ENCODE results near the gene UGT2B10.
"Not testable (repeated sequence)": the region's sequence is repeated elsewhere in the genome, so short reads cannot be mapped to it uniquely, and the experiment has no call there.

UGT2B10 gene

GRCh38 chr4:68815617-68816409 is at the start of gene UGT2B10:
TSS of gene UGT2B10 (plus strand) at chr4:68815994. CDS start at chr4:68816020, 26 bp downstream.
- not testable (repeated sequence) for DNase-seq (ENCODE audit: low read depth in 2 of 2)

- not testable (repeated sequence) for DNase-seq (ENCODE audit: low read depth in 2 of 2)
These were observed 44.0 kb upstream of the UGT2B10 start for GRCh38 chr4:68771836-68772235.

GRCh38 chr4:68773699-68774098 is 42.1 kb upstream of the UGT2B10 start:
- no peak for DNase-seq (ENCODE audit: low read depth in 2 of 2)

- DNase-seq (ENCODE audit: low read depth in 2 of 2) = no peak
These were observed 35.6 kb upstream of the UGT2B10 start for GRCh38 chr4:68780232-68780631.

GRCh38 chr4:68797048-68797447 is 18.7 kb upstream of the UGT2B10 start:
- DNase-seq (ENCODE audit: low read depth in 2 of 2) = no peak

- no peak for DNase-seq (ENCODE audit: low read depth in 2 of 2)
These were observed 18.2 kb upstream of the UGT2B10 start for GRCh38 chr4:68797618-68798017.

DNA sequence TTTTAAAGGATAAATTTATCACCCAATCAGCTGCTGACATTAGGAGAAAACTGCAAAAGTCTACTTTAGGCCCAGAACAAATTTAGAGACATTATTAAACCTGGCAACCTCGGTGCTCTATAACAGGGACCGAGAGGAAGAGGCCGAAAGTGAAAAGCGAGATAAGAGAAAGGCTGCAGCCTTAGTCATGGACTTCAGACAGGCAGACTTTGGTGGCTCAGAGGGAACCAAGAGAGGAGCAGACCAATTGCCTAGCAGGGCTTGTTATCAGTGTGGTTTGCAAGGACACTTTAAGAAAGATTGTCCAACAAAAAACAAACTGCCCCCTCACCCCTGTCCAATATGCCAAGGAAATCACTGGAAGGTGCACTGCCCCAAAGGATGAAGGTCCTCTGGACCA is 12.8 kb upstream of the UGT2B10 start:
- DNase-seq (ENCODE audit: low read depth in 2 of 2) = no peak

DNA sequence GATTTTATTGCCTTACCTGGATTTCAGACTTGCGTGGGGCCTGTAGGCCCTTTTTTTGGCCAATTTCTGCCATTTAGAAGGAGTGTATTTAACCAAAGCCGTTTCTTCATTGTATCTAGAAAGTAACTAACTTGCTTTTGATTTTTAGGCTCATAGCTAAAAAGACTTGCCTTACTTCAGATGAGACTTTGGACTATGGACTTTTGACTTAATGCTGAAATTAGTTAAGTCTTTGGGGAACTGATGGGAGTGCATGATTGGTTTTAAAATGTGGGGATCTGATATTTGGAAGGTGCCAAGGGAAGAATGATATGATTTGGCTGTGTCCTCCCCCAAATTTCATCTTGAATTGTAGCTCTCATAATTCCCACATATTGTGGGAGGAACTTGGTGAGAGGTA is 7.7 kb upstream of the UGT2B10 start:
- no peak for DNase-seq (ENCODE audit: low read depth in 2 of 2)

- no peak for DNase-seq (ENCODE audit: low read depth in 2 of 2)
These were observed 4.9 kb upstream of the UGT2B10 start for GRCh38 chr4:68810919-68811318.

DNA sequence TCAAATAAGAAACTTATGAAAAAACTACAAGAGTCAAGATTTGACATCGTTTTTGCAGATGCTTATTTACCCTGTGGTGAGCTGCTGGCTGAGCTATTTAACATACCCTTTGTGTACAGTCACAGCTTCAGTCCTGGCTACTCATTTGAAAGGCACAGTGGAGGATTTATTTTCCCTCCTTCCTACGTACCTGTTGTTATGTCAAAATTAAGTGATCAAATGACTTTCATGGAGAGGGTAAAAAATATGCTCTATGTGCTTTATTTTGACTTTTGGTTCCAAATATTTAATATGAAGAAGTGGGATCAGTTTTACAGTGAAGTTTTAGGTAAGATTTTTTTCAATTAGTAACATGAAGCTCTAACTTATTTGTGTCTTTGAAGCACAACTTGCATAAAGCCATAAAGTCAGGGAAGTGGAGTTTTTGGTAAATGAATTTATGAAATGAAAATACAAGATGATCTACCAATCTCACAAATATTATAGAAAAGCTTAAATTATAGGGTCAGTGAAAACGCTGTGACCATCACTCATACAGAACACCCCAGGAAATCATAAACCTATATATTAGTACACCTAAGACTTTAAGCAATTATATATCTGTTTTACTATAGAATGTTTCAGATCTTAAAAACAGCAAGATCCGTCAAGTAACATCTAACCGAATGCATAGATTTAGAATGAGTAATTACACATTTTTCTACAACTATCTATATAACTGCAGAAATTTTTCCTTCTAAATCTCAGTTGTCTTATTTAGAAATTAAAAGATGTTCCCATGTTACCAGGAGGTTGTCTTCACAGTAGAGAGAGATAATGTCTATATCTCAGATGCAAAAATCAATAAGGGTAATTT is 844 bp downstream of the UGT2B10 start:
- DNase-seq (ENCODE audit: low read depth in 2 of 2) = not testable (repeated sequence)

- DNase-seq (ENCODE audit: low read depth in 2 of 2) = no peak
These were observed 1.6 kb downstream of the UGT2B10 start for GRCh38 chr4:68817386-68817785.

GRCh38 chr4:68818030-68818462 is 2.3 kb downstream of the UGT2B10 start:
- not testable (repeated sequence) for DNase-seq (ENCODE audit: low read depth in 2 of 2)

GRCh38 chr4:68831642-68832041 is 15.8 kb downstream of the UGT2B10 start:
- DNase-seq (ENCODE audit: low read depth in 2 of 2) = no peak

- DNase-seq (ENCODE audit: low read depth in 2 of 2) = no peak
These were observed 34.5 kb downstream of the UGT2B10 start for GRCh38 chr4:68850293-68850692.

GRCh38 chr4:68855771-68856170 is 40.0 kb downstream of the UGT2B10 start:
- DNase-seq (ENCODE audit: low read depth in 2 of 2) = no peak

DNA sequence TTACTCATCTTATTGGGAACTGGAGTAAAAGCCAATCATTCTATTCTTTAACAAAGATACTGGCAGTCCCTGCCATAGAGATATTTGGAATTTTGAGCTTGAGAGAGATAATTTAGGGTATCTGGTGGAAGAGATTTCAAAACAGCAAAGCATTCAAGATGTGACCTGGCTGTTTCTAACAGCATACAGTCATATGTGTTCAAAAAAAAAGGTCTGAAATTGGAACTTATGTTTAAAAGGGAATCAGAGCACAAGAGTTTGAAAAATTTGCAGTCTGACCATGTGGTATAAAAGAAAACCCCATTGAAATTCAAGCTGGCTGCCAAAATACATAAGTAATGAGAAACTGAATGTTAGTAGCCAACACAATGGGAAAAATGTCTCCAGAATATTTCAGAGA is 42.2 kb downstream of the UGT2B10 start:
- DNase-seq (ENCODE audit: low read depth in 2 of 2) = no peak

DNA sequence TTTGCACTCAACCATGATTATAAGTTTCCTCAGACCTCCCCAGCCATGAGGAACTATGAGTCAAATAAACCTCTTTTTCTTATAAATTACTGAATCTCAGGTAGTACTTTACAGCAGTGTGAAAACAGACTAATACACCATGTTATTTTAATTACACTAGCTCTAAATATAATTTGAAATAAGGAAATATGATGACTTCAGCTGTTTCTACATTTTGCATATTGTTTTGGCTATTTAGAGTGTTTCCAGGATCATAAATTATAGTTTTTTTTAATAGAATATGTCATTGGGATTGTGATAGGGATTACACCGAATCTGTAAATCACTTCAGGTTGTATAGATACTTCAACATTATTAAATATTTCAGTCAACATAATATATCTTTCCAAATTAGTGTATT is 43.9 kb downstream of the UGT2B10 start:
- no peak for DNase-seq (ENCODE audit: low read depth in 2 of 2)

- DNase-seq (ENCODE audit: low read depth in 2 of 2) = no peak
These were observed 45.3 kb downstream of the UGT2B10 start for GRCh38 chr4:68861057-68861456.

- DNase-seq (ENCODE audit: low read depth in 2 of 2) = no peak
These were observed 48.8 kb downstream of the UGT2B10 start for GRCh38 chr4:68864438-68865187.

DNA sequence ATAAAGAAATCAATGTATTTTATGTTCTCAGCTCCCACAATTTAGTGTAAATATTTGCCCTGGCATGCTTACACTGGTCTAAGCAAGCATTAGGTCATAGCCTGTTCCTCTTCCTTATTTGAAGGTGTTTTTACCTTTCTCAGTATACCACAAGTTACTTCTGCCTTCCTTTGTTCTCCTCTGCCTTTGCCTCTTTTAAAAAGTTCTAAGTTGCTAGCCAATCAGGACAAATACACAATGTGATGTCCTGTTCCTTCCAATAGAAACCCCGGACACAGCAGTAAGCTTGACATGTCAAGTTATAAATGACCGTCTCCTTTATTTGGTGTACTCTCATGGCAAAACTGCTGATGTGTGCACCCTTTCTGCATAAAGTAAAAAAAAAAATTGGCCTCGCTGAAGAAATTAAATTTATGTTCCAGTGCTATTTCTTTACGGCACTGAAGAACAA is 49.4 kb downstream of the UGT2B10 start:
- DNase-seq (ENCODE audit: low read depth in 2 of 2) = no peak

- no peak for DNase-seq (ENCODE audit: low read depth in 2 of 2)
These were observed 50.0 kb downstream of the UGT2B10 start for GRCh38 chr4:68865760-68866159.

DNA sequence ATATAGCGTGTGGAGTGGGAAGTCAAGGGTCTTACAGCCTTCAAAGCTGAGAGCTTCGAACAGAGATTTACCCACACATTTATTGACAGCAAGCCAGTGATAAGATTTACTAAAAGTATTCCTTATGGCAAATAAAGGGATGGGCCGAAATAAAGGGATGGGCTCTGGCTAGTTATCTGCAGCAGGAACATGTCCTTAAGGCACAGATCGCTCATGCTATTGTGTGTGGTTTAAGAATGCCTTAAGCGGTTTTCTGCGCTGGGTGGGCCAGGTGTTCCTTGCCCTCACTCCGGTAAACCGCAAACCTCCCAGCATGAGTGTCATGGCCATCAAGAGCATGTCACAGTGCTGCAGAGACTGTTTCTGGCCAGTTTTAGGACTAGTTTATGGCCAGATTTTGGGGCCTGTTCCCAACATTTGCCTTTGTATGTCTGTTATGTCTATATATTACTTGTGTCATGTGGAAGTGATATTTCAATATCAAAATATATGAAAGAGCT is 53.5 kb downstream of the UGT2B10 start:
- DNase-seq (ENCODE audit: low read depth in 2 of 2) = no peak
